Sciatic nerve (tissue), 2 donors: ENCODE measurements around the gene AOPEP. TPM values are rescaled to one million over a fixed set of nuclear protein-coding genes. Genes with fewer than 3 reads are reported as not detected.
A peak's percentile ranks its signal among the peaks of the same experiment; 100 is the strongest.

ENCODE experiments used
- ATAC-seq: fragments of 200-7000 bp; cut with Tn5 transposase; one replicate; pipeline ENCODE4 v1.9.1; 2020; ENCODE audit warnings: mild to moderate bottlenecking, moderate library complexity
- DNase-seq: peaks from one replicate; pipeline ENCODE4 v3.0.0-alpha.2; 2020; ENCODE audit warnings: low spot score
- intact Hi-C: fragments of 100-400 bp; cut with DNase I; formaldehyde crosslinking; loops from one replicate; pipeline ENCODE4 v1.14.2; 2022
- total RNA-seq: library from RNA; stranded (reverse); fragmentation: NEBNext Ultra II Directional; extraction: Animal tissue kit (Norgen Biotek cat#: 25700); gene quantifications from one replicate; pipeline ENCODE4 v1.2.1, GENCODE V29; 2021
- donor health status: DM: no; HTN: no; CAD: no.
- donor health status: DM: no; HTN: no; CAD: no.

Gene AOPEP
- total RNA-seq, 1 donor from 2014 or later = 158 TPM

DNA sequence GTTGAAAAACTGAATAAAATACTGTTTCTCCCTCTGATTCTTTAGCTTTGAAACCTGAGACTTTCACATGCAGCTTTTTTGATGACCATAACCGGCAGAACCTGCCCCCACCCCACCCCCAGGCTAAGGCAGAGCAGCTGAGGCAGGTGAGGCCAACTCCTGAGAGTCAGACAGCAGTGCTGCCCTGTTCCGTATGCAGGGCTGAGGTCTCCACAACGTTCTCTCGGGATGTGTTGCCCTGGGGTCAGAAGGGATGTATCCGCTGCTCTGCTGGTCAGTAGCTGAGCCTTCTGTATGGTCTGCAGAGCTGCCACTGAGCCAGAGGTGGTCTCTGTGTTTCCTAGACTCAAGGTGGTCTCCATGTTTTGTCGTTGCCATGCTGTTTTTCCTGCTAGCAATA lies 190.5 kb downstream of the AOPEP start:
- intact Hi-C loops = no loop called here
- no peak for ATAC-seq
- no peak for DNase-seq

DNA sequence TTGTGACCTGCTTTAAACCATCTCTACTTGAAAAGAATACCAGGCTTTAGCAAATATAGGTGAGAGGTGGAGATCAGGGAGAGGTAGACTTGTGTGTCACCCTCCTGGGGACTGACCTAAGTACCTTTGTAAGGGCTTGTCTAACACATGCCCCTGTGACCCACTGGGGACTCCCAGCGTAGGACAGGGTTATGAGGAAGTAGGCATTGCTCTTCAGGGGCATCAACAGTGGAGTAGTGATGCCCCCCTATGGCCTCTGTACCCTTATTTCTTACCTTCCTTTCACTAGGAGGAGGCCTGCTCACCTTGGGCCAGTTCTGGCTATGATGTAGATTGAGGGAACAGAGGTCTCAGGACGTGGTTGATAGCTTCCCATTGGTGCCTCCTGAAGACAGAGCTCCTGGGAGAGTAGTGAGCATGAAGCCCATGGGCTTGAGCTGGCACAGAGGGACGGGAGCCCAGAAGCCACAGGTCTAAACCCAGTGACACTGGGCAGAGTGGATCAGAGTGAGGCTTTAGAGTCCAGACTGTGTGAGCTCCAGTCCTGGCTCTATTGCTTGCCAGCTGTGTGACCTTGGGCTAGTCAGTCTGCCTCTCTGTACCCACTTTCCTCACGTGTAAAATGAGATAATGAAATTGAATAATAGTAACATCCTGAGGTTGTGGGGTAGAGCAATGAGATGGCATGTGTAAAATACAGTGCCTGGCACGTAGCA lies 191.7 kb downstream of the AOPEP start:
- intact Hi-C loops = no loop called here
- ATAC-seq = no peak
- no peak for DNase-seq

DNA sequence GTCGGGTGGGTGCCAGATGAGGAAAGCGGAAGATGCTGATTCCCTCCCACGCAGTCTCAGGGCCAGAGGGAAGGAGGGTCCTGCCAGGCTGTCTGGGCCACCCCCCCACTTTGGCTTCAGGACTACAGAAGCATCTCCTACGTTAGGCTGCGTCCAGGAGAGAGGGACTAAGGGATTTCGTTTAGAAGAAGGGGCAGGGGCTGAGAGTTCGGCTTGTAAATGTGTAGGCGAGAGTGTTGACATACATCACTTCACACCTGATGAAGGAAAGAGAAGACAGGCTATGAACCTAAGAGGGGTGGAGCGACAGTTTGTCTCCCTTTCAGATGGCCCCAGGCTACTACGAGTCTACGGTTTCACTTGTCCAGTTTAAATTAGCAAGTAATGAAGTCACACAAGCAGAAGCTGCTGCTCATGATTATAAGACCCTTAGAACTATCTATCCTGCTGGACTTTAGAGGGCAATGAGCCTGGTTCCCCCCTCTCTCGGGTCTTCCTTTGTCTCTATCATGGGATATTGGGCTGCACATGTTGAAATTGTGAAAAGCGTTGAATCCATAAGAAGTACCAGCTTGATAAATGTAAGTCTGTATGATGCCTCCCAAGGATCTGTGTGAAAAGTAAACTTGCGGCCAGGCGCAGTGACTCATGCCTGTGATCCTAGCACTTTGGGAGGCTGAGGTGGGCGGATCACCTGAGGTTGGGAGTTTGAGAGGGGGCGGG lies 193.0 kb downstream of the AOPEP start:
- intact Hi-C loops = no loop called here
- no peak for ATAC-seq
- DNase-seq = no peak

DNA sequence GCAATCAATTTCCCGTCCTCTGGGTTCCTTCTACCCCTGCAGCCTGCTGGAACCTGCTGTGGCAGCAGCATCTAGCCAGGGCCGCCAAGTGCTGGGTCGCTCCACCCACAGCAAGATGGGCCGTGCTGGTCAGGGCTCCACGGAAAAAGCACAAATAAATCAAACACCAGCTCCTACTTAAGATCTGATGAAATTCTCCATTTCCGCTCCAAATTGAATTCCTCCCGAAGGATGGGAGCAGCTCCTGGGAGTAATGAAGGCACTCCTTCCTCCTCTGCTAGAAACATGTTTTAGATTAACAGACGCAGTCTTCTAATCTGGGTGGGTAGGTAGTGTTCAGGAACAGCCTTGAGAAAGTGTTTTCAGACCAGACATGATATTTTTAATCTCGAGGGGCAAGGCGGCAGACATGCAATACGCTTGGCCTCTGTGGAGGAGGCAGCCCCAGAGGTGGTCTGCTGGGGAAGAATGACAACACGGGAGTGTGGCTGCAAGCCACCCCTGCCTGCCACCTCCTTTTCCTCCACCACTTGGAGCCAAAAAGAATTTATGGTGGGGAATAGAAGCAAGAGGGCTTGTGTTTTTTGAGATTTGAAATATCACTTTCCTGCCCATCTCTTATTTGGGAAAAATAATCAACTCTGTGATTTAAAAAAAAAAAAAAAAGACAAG lies 194.1 kb downstream of the AOPEP start:
- intact Hi-C loops = no loop called here
- peak; percentile 84 for ATAC-seq
- DNase-seq = peak; percentile 81

DNA sequence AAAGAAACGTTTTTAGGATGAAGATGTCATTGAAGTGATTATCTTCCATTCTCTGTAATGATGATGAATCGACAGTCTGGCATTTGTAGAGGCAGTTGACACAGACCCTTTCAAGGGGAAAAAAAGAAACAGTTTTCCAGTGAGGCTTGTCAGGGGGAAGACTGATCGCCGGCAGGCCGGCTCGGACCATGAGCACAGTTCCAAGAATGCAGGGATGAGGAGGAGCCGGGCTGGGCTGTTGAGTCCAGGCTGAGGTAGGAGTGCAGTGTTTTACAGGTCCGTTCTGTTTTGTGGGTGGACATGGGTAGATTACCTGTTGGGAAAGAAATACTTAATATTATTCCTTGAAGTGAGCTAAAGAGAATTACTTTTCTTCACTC lies 194.6 kb downstream of the AOPEP start:
- no peak for DNase-seq

DNA sequence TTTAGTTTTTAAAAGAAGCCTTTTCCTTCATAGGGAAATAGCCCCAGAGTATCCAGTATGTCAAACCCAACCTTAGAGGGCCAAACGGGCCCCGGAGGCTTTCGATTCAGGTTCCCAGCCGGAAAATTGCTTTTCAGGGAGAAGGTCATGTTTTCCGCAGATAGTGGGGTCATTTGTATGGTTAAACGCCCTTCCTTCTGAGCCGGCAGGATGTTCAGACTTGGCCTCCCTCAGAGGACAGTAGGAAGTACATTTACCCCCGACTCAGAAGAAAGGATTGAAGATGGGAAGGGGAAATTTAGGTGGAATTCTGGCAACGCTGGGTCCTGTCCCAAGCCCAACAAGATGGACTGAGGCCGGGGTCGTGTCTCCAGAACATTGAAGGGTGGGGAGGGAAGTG lies 195.2 kb downstream of the AOPEP start:
- ATAC-seq (no peak), DNase-seq (no peak)
- intact Hi-C loops = no loop called here

More for the DNA sequence above, 194.6 kb downstream of the AOPEP start:
- intact Hi-C loops = no loop called here
- peak; percentile 54 for ATAC-seq

DNA sequence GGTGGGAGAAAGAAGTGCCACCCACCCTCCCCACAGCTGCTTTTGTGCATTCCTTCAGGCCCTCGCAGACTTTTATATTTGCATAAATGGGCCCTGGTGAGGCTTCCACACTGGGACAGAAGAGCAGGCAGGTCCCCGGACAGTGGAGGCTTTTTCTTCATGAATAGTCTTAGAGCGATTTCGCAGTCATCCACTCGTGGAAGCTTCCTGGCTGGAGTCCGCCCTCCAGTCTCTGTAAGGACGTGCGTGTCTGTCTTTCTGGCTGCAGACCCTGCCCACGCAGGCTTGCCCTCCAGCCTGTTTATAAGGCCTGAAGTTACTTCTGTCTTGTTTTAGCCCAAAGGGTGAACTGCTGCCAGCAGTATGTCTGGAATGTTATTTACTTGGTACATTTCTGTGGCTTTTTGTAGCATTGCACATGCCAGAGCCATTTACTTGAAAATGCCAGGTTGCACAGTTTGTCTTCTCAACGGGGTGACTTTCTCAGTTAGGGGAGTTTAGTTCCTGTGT lies 195.7 kb downstream of the AOPEP start:
- intact Hi-C loops = no loop called here

DNA sequence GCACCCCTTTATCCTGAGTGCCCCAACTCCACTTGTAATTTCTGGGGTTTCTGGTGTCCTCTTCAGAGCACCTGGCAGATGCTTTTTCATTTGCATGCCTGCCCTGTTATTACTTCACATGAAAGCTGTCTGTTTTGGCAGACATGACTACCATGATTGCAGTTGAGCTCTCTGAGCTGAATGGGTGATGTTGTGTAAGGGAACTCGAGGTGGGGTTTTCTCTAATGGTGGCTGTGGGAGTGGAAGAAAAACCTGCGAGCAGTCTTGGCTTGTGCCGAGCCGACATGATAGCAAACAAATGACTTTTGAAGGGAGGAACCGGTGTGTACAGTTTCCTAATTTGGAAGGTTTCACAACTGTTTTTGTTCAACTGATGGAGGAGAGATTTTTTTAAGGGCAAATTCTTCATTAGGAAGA lies 196.2 kb downstream of the AOPEP start:
- DNase-seq (no peak), ATAC-seq (peak; percentile 56)

More for the DNA sequence above, 195.7 kb downstream of the AOPEP start:
- DNase-seq = peak; percentile 76
- ATAC-seq = peak; percentile 66

DNA sequence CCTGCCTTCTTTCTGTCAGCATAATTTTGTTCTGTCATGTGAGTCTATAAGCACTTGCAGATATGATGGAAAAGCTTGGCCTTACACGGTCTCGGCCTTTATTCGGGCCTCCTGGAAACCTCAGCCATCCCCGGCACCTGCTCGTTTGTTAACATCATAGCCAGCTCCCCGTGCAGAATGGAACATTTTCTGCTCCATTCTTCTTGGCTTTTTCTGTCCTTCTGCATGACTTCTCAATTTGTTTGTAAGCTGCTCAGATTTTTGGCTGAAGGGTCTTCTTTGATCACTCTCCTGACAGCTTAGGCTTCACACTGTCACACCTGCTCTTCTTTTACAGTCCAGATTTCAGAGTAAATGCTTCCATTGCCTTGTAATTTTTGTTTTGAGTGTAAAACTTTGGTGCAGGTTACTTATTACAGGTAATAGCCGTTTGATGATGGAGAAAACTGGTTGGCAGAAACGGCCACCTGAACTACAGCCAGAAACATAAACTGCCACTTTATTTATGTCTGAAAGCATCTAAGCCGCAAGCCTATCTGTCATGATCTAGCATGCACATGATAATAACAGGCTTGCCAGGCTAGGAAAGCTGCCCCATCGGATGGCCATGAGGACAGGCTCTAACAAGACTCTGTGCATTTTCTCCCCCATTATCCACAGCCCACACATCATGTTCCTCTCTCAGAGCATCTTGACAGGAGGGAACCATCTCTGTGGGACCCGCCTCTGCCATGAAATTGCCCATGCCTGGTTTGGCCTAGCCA lies 197.0 kb downstream of the AOPEP start:
- no peak for DNase-seq
- ATAC-seq = no peak
- intact Hi-C loops = no loop called here

More for the DNA sequence above, 196.2 kb downstream of the AOPEP start:
- intact Hi-C loops = no loop called here

DNA sequence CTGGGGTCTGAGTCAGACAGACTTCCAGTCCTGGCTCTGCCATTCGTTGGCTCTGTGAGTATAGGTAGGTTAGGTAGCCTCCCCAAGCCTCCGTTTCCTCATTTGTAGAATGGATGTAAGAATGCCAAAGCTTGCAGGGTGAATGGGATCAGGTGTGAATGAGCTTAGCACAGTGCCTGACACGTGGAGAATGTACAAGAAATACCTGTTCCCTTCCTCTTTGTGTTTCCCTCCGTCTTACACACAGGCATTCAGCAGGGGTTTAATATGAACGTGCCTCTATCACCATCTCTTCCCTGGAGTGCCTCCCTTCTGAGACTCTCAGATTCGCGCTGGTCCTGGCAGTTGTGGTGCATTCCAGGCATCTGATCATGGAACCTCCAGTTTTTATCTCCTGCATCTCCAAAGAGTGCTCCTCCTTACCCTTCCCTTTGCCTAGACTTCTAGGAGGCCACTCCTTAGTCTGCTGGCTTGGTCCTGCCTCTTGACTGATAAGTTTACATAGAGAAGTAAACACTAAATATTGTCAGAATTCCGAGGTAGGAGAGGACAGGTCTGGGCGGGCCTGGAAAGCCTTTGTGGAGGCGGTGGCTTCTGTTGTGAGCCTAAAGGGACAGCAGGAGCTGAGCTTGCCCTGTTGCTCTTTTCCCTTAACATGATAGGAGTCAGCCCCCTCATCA lies 199.4 kb downstream of the AOPEP start:
- intact Hi-C loops = no loop called here
- ATAC-seq (no peak), DNase-seq (no peak)

DNA sequence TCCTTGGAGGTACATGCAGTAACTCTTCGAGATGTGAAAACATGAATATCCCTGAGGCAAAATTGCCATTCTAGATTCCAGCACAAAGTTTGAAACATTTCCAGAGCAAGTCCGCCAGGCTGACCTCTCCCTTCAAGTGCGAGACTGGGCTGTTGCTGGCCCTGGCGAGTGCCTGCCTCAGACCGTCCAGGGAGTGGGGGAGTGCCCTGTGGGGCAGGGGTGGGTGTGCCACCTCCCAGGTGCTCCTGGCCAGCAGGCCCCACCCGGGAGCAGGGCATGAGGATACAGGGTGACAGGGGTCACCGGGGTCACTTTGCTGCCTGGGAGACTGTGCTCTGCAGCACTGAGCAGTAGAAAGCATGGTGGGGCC lies 199.9 kb downstream of the AOPEP start:
- intact Hi-C loops = no loop called here
- ATAC-seq (no peak), DNase-seq (no peak)

DNA sequence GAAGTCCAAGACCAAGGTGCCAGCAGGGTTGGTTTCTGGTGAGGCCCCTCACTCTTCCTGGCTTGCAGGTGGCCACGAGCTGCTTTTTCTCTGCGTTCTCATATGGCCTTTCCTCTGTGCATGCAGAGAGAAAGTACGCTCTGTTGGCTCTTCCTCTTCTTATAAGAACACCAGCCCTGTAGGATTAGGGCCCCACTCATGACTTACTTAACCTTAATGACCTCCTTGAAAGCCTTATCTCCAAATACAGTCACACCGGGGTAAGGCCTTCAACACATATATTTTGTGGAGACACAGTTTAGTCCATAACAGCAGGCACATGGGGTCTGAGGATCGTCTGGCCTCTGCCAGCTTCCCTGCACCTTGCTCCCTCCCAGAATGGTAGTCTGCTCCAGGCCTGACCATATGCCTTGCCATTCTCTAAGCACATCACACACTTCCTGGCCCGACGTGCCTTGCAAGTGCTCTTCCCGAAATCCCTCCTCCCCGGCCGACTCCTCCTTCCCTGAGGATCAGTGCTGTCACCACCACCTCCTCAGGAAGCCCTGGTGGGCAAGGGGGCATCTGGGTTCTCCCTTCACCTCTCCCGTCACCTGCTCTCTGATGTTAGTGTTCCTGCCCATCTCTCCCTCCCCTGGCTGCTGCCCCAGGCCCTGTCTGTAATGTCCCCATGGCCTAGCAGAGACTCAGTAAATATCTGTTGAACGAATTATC lies 200.7 kb downstream of the AOPEP start:
- ATAC-seq (no peak), DNase-seq (no peak)
- intact Hi-C loops = no loop called here

DNA sequence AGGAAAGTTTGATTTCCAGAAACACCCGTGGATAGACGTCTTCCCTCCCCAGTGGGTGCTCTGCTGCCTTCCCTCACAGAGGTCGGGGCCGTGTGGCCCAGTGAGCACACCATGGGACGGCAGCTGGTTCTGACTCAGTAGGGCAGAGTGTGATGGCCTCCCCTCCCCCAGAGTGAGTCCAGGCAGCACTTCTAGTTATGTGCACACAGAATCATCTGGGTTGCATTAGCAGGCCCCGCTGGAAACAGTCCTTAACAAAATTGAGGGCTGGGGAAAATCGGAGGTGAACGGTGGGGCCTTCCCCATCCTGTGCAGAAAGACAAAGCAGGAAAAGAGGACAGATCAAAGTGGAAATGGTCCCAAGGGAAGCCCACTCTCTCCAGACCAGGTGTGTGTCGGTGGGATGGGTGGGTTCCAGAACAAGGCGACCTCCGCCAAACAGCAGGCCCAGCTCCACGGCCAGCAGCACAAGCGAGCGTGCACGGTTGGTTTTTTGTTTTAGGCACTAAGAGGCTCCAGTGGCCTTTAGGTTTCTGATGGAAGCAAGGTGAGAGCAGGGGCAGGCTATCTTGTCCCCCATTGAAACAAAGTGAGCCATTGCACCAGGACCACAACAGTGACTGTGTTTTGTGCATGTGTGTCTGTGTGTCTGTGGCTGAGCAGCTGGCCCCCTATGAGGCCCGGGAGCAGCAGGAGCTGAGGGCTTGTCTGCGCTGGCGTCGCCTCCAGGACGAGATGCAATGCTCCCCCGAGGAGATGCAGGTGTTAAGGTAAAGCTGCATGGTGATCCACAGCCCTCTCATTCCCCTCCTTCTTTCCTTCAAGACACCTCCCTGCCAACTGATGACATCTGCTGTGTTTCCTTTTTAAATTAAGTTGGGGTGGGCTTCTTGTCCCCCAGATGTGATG lies 201.5 kb downstream of the AOPEP start:
- intact Hi-C loops = no loop called here
- no peak for DNase-seq
- ATAC-seq = peak; percentile 30

DNA sequence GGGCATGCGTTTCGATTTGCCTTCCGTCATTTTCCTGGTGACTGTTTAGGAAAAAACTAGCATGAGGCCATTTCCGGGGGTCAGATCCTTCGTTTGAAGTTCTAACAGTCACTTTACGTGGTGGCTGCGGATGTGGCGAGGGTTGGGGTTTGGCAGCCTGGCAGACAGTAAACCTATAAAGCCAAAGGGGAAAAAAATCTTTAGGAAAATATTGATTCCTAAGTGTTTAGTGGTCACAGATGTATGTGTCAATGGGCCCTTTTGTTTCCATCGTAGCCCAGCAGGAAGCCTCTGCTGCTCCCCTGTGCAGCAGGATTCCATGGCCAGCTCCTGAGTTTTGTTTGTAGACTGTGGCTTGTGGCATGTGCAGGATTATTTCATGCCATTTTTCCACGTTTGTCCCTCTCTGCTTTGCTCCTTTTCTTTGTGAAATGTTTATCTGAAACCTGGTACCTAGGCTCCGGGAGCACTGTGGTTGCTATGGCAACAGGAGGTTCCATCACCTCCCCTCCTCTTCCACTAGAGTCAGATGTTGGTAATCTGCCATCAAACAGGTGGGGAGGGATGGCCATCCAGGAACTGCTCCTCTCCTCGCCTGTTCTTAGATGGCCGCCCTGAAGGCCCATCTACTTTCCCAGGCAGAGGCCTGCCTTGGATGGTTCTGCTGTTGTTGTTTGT lies 202.3 kb downstream of the AOPEP start:
- no peak for DNase-seq
- ATAC-seq = peak; percentile 29
- intact Hi-C loops = no loop called here

DNA sequence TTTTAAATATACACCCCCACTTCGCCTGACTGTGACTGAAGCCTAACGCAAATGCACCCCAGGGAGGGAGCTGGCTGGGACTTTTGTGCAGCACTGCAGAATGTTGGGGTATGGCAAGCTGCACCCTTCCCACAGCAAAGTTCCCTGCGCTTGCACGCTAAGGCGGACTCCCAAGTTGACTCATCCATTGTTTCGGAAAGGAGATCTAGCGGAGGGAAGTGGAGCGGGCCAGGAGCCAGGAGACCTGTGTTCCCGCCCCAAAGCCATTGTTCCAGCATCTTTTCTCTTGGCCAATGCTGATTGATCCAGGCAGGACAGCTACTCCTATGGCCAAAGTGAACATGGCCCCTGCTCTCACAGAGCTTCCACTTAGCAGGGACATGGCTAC lies 202.9 kb downstream of the AOPEP start:
- DNase-seq (no peak), ATAC-seq (peak; percentile 8)
- intact Hi-C loops = no loop called here

DNA sequence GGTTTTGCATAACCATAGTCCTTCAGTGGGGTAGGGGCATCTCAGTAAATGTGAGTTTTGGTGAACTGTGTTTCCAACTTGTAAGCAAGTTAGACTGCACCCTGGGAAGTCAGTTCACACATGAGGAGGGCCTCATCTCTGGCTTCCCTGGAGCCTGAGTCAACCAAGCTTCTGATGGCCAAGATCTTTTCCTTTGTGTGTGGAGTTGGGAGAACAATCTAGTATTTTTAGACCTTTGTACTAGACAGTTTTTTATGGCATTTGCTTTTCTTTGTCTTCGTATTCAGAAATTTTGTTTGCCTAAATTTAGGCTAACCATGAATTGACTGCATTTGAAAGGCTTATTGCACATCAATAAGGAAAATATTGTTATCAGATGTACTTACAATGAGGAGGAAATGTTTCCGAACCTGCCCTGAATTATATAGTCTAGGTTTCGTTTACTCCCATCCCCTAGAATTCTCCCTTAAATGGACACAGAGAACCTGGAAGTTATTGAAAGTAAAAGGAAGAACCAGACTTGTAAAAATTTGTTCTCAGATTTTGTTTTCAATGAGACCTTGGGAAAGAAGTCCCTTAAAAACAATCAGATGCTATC lies 204.6 kb downstream of the AOPEP start:
- intact Hi-C loops = no loop called here
- DNase-seq (no peak), ATAC-seq (no peak)
